Uterus (tissue), 4 donors: ENCODE measurements around the gene KCNQ5. TPM values are rescaled to one million over a fixed set of nuclear protein-coding genes. Genes with fewer than 3 reads are reported as not detected.

Experiments used
- DNase-seq, 2 donors: peaks; one replicate each; pipeline ENCODE4 v3.0.0-alpha.2; 2019 to 2020
- H3K27ac ChIP-seq, 2 donors: fragments of 200-600 bp; sonication (generic); 1 replicate in 1 of 2; 2 replicates in 1 of 2; pipeline ENCODE4 v1.5.1; 2016 to 2018
- H3K27me3 ChIP-seq, 2 donors: fragments of 200-600 bp; sonication (generic); one replicate each; pipeline ENCODE4 v1.5.1; 2018 to 2019; ENCODE audit warnings: control low read depth in 1 of 2
- H3K36me3 ChIP-seq, 2 donors: fragments of 200-600 bp; sonication (generic); one replicate each; pipeline ENCODE4 v1.5.1; 2019; ENCODE audit warnings: control low read depth in 1 of 2
- H3K4me1 ChIP-seq, 2 donors: fragments of 200-600 bp; sonication (generic); one replicate each; pipeline ENCODE4 v1.5.1; 2018 to 2019; ENCODE audit warnings: control low read depth in 1 of 2
- H3K4me3 ChIP-seq, 2 donors: fragments of 200-600 bp; sonication (generic); 1 replicate in 1 of 2; 2 replicates in 1 of 2; pipeline ENCODE4 v1.5.1; 2018 to 2019; ENCODE audit warnings: mild to moderate bottlenecking in 1 of 2
- H3K9me3 ChIP-seq, 2 donors: fragments of 200-600 bp; sonication (generic); one replicate each; pipeline ENCODE4 v1.5.1; 2019; ENCODE audit warnings: control low read depth in 1 of 2
- CTCF ChIP-seq, 4 experiments: fragments of 200-600 bp in 2 of 4; fragments of 450-650 bp in 2 of 4; sonication (generic) in 2 of 4; IDR thresholded peaks; one replicate each; pipeline ENCODE4 v1.5.1; 2016 to 2019; ENCODE audit warnings: antibody characterized with exemption in 4 of 4, mild to moderate bottlenecking in 2 of 4, moderate library complexity in 1 of 4
- POLR2A ChIP-seq, 2 donors: fragments of 450-650 bp; IDR thresholded peaks; one replicate each; pipeline ENCODE4 v1.6.1; 2016; ENCODE audit warnings: antibody characterized with exemption in 2 of 2, mild to moderate bottlenecking in 1 of 2, moderate library complexity in 1 of 2
- intact Hi-C: fragments of 100-400 bp; cut with DNase I; formaldehyde crosslinking; loops from one replicate; pipeline ENCODE4 v1.15.1; 2023; ENCODE audit warnings: low total_unique reads
- total RNA-seq, 4 donors: library from RNA; depleted of rRNA in 3 of 4; stranded (reverse); fragments of >200 nt in 3 of 4; gene quantifications; one replicate each; pipeline versions ENCODE4 v1.1.0 to v1.2.4, GENCODE V29; 2014 to 2023
- donor health status: DM: yes; HTN: yes; CAD: no.

The KCNQ5 gene
- total RNA-seq, 4 donors from 2014 or later = 0.34 to 2.4 TPM; not detected in 2

- Histone ChIP-seq H3K27me3 (no peaks in the 10 kb centered on the region), H3K36me3 (no peaks in the 10 kb centered on the region), H3K4me1 (no peaks in the 10 kb centered on the region), H3K27ac (no peak overlapping the region), H3K9me3 (no peaks in the 10 kb centered on the region), H3K4me3 (no peak overlapping the region)
- TF ChIP-seq CTCF (IDR thresholded peaks at IDR 0.05) (no peak), POLR2A (IDR thresholded peaks at IDR 0.05) (no peak)
- intact Hi-C loops = no loop called here
- DNase-seq = no peak
Measured at GRCh38 chr6:73036689-73037088, 414.8 kb downstream of the KCNQ5 start.

- Histone ChIP-seq H3K36me3 (no peaks in the 10 kb centered on the region), H3K4me1 (no peaks in the 10 kb centered on the region), H3K27me3 (no peaks in the 10 kb centered on the region), H3K9me3 (no peaks in the 10 kb centered on the region), H3K4me3 (no peak overlapping the region), H3K27ac (no peak overlapping the region)
- no peak for DNase-seq
- intact Hi-C loops = no loop called here
- TF ChIP-seq CTCF (IDR thresholded peaks at IDR 0.05) (no peak), POLR2A (IDR thresholded peaks at IDR 0.05) (no peak)
Measured at GRCh38 chr6:73041051-73041450, 419.2 kb downstream of the KCNQ5 start.

- Histone ChIP-seq H3K9me3 (no peaks in the 10 kb centered on the region), H3K4me1 (no peaks in the 10 kb centered on the region), H3K36me3 (no peaks in the 10 kb centered on the region), H3K27ac (no peak overlapping the region), H3K27me3 (no peaks in the 10 kb centered on the region), H3K4me3 (no peak overlapping the region)
- DNase-seq = no peak
- intact Hi-C loops = no loop called here
- no peak for TF ChIP-seq CTCF (IDR thresholded peaks at IDR 0.05)
- no peak for TF ChIP-seq POLR2A (IDR thresholded peaks at IDR 0.05)
Measured at GRCh38 chr6:73042892-73043291, 421.0 kb downstream of the KCNQ5 start.

- H3K27me3 ChIP-seq = no peaks in the 10 kb centered on the region
- no peaks in the 10 kb centered on the region for H3K36me3 ChIP-seq
- intact Hi-C loops = no loop called here
- H3K4me3 ChIP-seq = no peak overlapping the region
- no peaks in the 10 kb centered on the region for H3K4me1 ChIP-seq
- no peak overlapping the region for H3K27ac ChIP-seq
- no peak for TF ChIP-seq CTCF (IDR thresholded peaks at IDR 0.05)
- no peak for TF ChIP-seq POLR2A (IDR thresholded peaks at IDR 0.05)
- H3K9me3 ChIP-seq = no peaks in the 10 kb centered on the region
- no peak for DNase-seq
Measured at GRCh38 chr6:73043446-73043845, 421.6 kb downstream of the KCNQ5 start.

GRCh38 chr6:73045609-73046008, 423.7 kb downstream of the KCNQ5 start:
- Histone ChIP-seq H3K27me3 (no peaks in the 10 kb centered on the region), H3K36me3 (no peaks in the 10 kb centered on the region), H3K4me1 (no peaks in the 10 kb centered on the region), H3K4me3 (no peak overlapping the region), H3K27ac (no peak overlapping the region), H3K9me3 (no peaks in the 10 kb centered on the region)
- TF ChIP-seq CTCF (IDR thresholded peaks at IDR 0.05) (no peak), POLR2A (IDR thresholded peaks at IDR 0.05) (no peak)
- intact Hi-C loops = no loop called here
- no peak for DNase-seq
